T-cell (primary cell): ENCODE data around the gene DDR2. TPM values are rescaled to one million over a fixed set of nuclear protein-coding genes. Genes with fewer than 3 reads are reported as not detected.

ENCODE experiments used
- ATAC-seq, 4 experiments: fragments of 200-7000 bp in 3 of 4; fragments of 150-1000 bp in 1 of 4; cut with Tn5 transposase; replicated peaks in 1 of 4; 1 replicate in 3 of 4; 2 replicates in 1 of 4; pipeline ENCODE4 v1.10.0; 2021; ENCODE audit warnings: moderate library complexity in 3 of 4, mild to moderate bottlenecking in 2 of 4, moderate number of reproducible peaks in 1 of 4
- CTCF ChIA-PET, 2 donors: fragments of 300-600 bp; sonication (Branson Sonifier 250); formaldehyde crosslinking; loops; one replicate each; lab custom pipeline; 2022; ENCODE audit warnings: antibody characterized with exemption in 2 of 2; lab: Charles Lee
- POLR2A ChIA-PET, 2 donors: fragments of 300-600 bp; sonication (Branson Sonifier 250); formaldehyde crosslinking; loops; one replicate each; lab custom pipeline; 2022; ENCODE audit warnings: antibody characterized with exemption in 2 of 2; lab: Charles Lee
- DNase-seq, 35 experiments: peaks; one replicate each; pipeline versions ENCODE4 v3.0.0 to v3.0.0-alpha.2; 2013 to 2023
- H3K27ac ChIP-seq: one replicate; pipeline ENCODE4 v1.5.1; 2013; ENCODE audit warnings: low read length
- H3K27me3 ChIP-seq, 2 experiments: replicated peaks in 1 of 2; 1 replicate in 1 of 2; 2 replicates in 1 of 2; pipeline versions ENCODE4 v1.6.1 to v1.7.0; 2013; ENCODE audit warnings: low read length in 1 of 2, mixed read lengths in 1 of 2; ENCODE audit not compliant: control insufficient read depth in 2 of 2, insufficient read depth in 2 of 2; ENCODE audit errors: extremely low read depth in 1 of 2
- H3K36me3 ChIP-seq, 2 donors: 1 replicate in 1 of 2; 2 replicates in 1 of 2; pipeline versions ENCODE4 v1.6.1 to v1.7.0; 2013; ENCODE audit warnings: low read length in 1 of 2; ENCODE audit not compliant: control insufficient read depth in 2 of 2, insufficient read depth in 1 of 2; ENCODE audit errors: extremely low read depth in 1 of 2
- H3K4me1 ChIP-seq, 2 experiments: 1 replicate in 1 of 2; 2 replicates in 1 of 2; pipeline versions ENCODE4 v1.6.1 to v1.7.0; 2013; ENCODE audit warnings: low read length in 2 of 2, mixed read lengths in 1 of 2; ENCODE audit not compliant: insufficient read depth in 2 of 2, control insufficient read depth in 1 of 2; ENCODE audit errors: extremely low read depth in 1 of 2
- H3K4me3 ChIP-seq, 2 donors: 1 replicate in 1 of 2; 2 replicates in 1 of 2; pipeline versions ENCODE4 v1.5.1 to v1.7.0; 2013; ENCODE audit warnings: mild to moderate bottlenecking in 2 of 2, low read length in 1 of 2, moderate library complexity in 1 of 2; ENCODE audit not compliant: control insufficient read depth in 1 of 2; ENCODE audit errors: extremely low read depth in 1 of 2
- H3K9me3 ChIP-seq: 2 replicates; pipeline ENCODE4 v1.7.0; 2013
- H3K27ac Mint-ChIP-seq, 2 donors: one replicate each; pipeline ENCODE4 v1.8.0; 2020 to 2021; ENCODE audit warnings: mild to moderate bottlenecking in 2 of 2, mixed read lengths in 2 of 2
- H3K27me3 Mint-ChIP-seq, 2 donors: one replicate each; pipeline ENCODE4 v1.8.0; 2021 to 2022; ENCODE audit warnings: mixed read lengths in 2 of 2
- H3K36me3 Mint-ChIP-seq: one replicate; pipeline ENCODE4 v1.8.0; 2021; ENCODE audit warnings: mixed read lengths
- H3K4me1 Mint-ChIP-seq, 3 donors: one replicate each; pipeline ENCODE4 v1.8.0; 2020 to 2022; ENCODE audit warnings: mixed read lengths in 3 of 3, mild to moderate bottlenecking in 1 of 3
- H3K4me3 Mint-ChIP-seq, 3 donors: one replicate each; pipeline ENCODE4 v1.8.0; 2020 to 2022; ENCODE audit warnings: mild to moderate bottlenecking in 3 of 3, mixed read lengths in 3 of 3, moderate library complexity in 3 of 3
- H3K9me3 Mint-ChIP-seq, 3 donors: one replicate each; pipeline ENCODE4 v1.8.0; 2020 to 2022; ENCODE audit warnings: mixed read lengths in 3 of 3
- WGBS: methylation state at CpG from one replicate; pipeline ENCODE4 v1.1.5; 2013; ENCODE audit warnings: missing lambda C conversion rate; ENCODE audit not compliant: insufficient coverage; 5-methylcytosine and 5-hydroxymethylcytosine counted together
- total RNA-seq, 35 experiments: library from RNA in 6 of 35; stranded (reverse) in 6 of 35; fragments of 120-200 nt in 1 of 35; gene quantifications; one replicate each; pipeline versions ENCODE4 v1.2.1 to v1.2.4 and lab custom pipeline; 2013 to 2026

The DDR2 gene
- total RNA-seq, 5 donors from 2014 or later (not counting 1 experiment from before 2014, with no cell fraction given): 0.28 to 0.67 (median 0.59) TPM

DNA sequence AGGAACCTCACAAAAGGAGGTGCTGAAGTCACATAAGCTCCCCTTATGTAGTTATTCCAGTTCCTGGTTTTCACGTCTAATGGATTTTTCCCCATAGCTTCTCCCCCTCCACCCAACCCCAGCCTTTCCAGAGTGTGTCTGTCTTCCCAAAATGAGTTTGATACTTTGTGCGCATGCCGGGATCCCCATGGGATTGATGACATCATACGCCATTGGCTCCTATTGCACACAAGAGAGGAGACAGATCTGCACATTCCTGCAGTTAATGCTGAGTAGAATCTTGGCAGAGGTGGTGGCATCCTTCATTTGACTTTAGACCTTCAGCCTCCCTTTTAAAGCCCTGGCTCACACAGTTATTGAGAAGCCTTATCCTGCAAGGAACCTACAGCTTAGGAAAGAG is 71.4 kb downstream of the DDR2 start:
- Histone ChIP-seq H3K4me1 (no peaks in the 10 kb centered on the region), H3K27me3 (no peaks in the 10 kb centered on the region), H3K9me3 (no peaks in the 10 kb centered on the region), H3K4me3 (no peak overlapping the region), H3K27ac (no peak overlapping the region), H3K36me3 (no peaks in the 10 kb centered on the region)
- Mint-ChIP-seq H3K4me3 (no peak overlapping the region), H3K4me1 (no peaks in the 10 kb centered on the region), H3K9me3 (no peaks in the 10 kb centered on the region), H3K27ac (no peak overlapping the region), H3K27me3 (no peaks in the 10 kb centered on the region), H3K36me3 (no peaks in the 10 kb centered on the region)
- no peak for ATAC-seq
- no peak for DNase-seq
- WGBS: no CpG with 5 or more reads among the region's 4 CpGs
- CTCF ChIA-PET: no interaction called here
- POLR2A ChIA-PET: no interaction called here

DNA sequence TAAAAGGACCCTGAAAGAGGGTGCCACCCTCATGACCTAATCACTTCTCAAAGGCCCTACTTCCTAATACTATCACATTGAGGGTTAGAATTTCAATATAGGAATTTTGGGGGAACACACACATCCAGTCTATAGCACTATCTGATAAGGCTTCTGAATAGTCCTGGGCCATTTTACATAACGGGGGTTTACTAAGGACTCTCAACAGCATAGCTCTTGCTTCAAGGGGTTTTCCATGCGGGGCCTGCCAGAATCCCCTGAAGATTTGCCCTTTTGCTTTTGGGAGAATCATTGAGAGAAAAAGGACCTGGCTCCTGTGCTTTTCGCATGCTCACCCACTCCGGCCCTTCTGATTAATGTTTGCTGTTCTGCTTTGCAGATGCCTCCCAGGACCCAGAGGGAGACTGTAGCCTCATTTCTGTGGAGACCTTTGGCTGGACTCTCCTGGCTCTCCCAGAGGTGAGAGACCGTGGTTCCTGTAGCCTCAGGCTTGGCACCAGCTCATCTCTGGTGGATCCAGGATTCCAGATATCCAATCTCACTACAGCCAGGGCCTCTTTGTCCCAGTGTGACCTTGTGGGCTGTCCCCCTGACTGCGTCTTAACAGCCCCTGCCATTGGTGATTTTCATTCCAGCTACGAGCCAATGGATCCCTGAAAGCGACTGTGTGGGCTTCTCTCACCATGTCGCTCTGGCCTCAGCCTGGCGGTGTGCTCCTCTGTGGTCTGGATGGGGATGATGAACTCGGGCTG is 72.6 kb downstream of the DDR2 start:
- no peaks in the 10 kb centered on the region for H3K27me3 Mint-ChIP-seq
- no peaks in the 10 kb centered on the region for H3K36me3 Mint-ChIP-seq
- 88% methylated on average over 8 of the region's 11 CpGs for WGBS
- no peak overlapping the region for H3K4me3 Mint-ChIP-seq
- no peaks in the 10 kb centered on the region for H3K36me3 ChIP-seq
- no peak for DNase-seq
- ChIA-PET POLR2A (no interaction called here), CTCF (no interaction called here)
- H3K4me1 Mint-ChIP-seq: no peaks in the 10 kb centered on the region
- no peak overlapping the region for H3K27ac ChIP-seq
- H3K4me1 ChIP-seq: no peaks in the 10 kb centered on the region
- ATAC-seq: no peak
- no peak overlapping the region for H3K4me3 ChIP-seq
- H3K27ac Mint-ChIP-seq: no peak overlapping the region
- no peaks in the 10 kb centered on the region for H3K9me3 Mint-ChIP-seq
- no peaks in the 10 kb centered on the region for H3K9me3 ChIP-seq
- H3K27me3 ChIP-seq: no peaks in the 10 kb centered on the region

- WGBS: no CpG with 5 or more reads among the region's 2 CpGs
- Histone ChIP-seq H3K27ac (no peak overlapping the region), H3K27me3 (no peaks in the 10 kb centered on the region), H3K36me3 (no peaks in the 10 kb centered on the region), H3K4me1 (no peaks in the 10 kb centered on the region), H3K9me3 (no peaks in the 10 kb centered on the region), H3K4me3 (no peak overlapping the region)
- ATAC-seq (no peak), DNase-seq (no peak)
- no peaks in the 10 kb centered on the region for H3K27me3 Mint-ChIP-seq
- no peak overlapping the region for H3K4me3 Mint-ChIP-seq
- no peak overlapping the region for H3K27ac Mint-ChIP-seq
- POLR2A ChIA-PET: no interaction called here
- H3K36me3 Mint-ChIP-seq: no peaks in the 10 kb centered on the region
- CTCF ChIA-PET: no interaction called here
- no peaks in the 10 kb centered on the region for H3K4me1 Mint-ChIP-seq
- no peaks in the 10 kb centered on the region for H3K9me3 Mint-ChIP-seq
These were observed 73.7 kb downstream of the DDR2 start for GRCh38 chr1:162706003-162706402.

GRCh38 chr1:162706606-162707005 is 74.3 kb downstream of the DDR2 start:
- WGBS: 93% methylated on average over 3 of the region's 3 CpGs
- no peak for ATAC-seq

DNA sequence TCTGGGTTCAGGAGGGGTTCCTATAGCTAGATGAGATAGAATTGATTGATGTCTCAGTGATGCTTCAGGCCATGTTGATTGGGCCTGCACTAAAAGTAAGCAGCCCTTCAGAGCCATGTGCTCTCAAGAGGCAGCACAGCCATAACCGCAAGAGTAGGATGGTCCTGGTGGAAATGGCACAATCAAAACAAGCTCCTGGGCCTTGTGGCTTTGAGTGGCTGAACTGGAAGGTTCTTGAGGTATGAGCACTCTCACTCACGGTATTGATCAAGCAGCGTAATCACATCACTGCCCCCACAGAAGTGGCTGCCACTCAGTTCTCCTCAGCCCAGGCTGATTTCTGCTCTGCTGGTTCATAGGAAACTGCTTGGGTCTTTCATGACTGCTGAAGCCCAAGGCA is 76.0 kb downstream of the DDR2 start:
- no peaks in the 10 kb centered on the region for H3K27me3 ChIP-seq
- no peaks in the 10 kb centered on the region for H3K4me1 ChIP-seq
- 88% methylated on average over 1 of the region's 3 CpGs for WGBS
- Mint-ChIP-seq H3K4me1 (no peaks in the 10 kb centered on the region), H3K4me3 (no peak overlapping the region), H3K27me3 (no peaks in the 10 kb centered on the region), H3K27ac (no peak overlapping the region), H3K36me3 (no peaks in the 10 kb centered on the region), H3K9me3 (no peaks in the 10 kb centered on the region)
- ATAC-seq (no peak), DNase-seq (no peak)
- POLR2A ChIA-PET: no interaction called here
- no peaks in the 10 kb centered on the region for H3K36me3 ChIP-seq
- no peaks in the 10 kb centered on the region for H3K9me3 ChIP-seq
- H3K27ac ChIP-seq: no peak overlapping the region
- H3K4me3 ChIP-seq: no peak overlapping the region
- CTCF ChIA-PET: no interaction called here

More at GRCh38 chr1:162706606-162707005, 74.3 kb downstream of the DDR2 start:
- POLR2A ChIA-PET: no interaction called here
- no peaks in the 10 kb centered on the region for H3K36me3 ChIP-seq
- Mint-ChIP-seq H3K4me1 (no peaks in the 10 kb centered on the region), H3K4me3 (no peak overlapping the region), H3K9me3 (no peaks in the 10 kb centered on the region), H3K36me3 (no peaks in the 10 kb centered on the region), H3K27ac (no peak overlapping the region), H3K27me3 (no peaks in the 10 kb centered on the region)
- no peaks in the 10 kb centered on the region for H3K4me1 ChIP-seq
- CTCF ChIA-PET: no interaction called here
- no peak overlapping the region for H3K4me3 ChIP-seq
- DNase-seq: no peak
- H3K27me3 ChIP-seq: no peaks in the 10 kb centered on the region
- H3K9me3 ChIP-seq: no peaks in the 10 kb centered on the region
- no peak overlapping the region for H3K27ac ChIP-seq

- H3K27me3 ChIP-seq: no peaks in the 10 kb centered on the region
- Mint-ChIP-seq H3K36me3 (no peaks in the 10 kb centered on the region), H3K27ac (no peak overlapping the region), H3K27me3 (no peaks in the 10 kb centered on the region), H3K9me3 (no peaks in the 10 kb centered on the region), H3K4me3 (no peak overlapping the region), H3K4me1 (no peaks in the 10 kb centered on the region)
- ChIA-PET POLR2A (no interaction called here), CTCF (no interaction called here)
- H3K27ac ChIP-seq: no peak overlapping the region
- DNase-seq (no peak), ATAC-seq (no peak)
- H3K4me3 ChIP-seq: no peak overlapping the region
- H3K9me3 ChIP-seq: no peaks in the 10 kb centered on the region
- H3K4me1 ChIP-seq: no peaks in the 10 kb centered on the region
- WGBS: 67% methylated on average over 2 of the region's 4 CpGs
- H3K36me3 ChIP-seq: no peaks in the 10 kb centered on the region
These were observed 77.0 kb downstream of the DDR2 start for GRCh38 chr1:162709132-162709860.
